IPS-20b (cell line): ENCODE measurements around the gene LHX8.

Experiments used
- H3K27ac ChIP-seq: one replicate; pipeline ENCODE4 v1.5.1; 2013; ENCODE audit warnings: low read length
- H3K27me3 ChIP-seq: 2 replicates; pipeline ENCODE4 v1.6.1; 2013; ENCODE audit warnings: mild to moderate bottlenecking, low read length, inconsistent platforms; ENCODE audit not compliant: insufficient read depth
- H3K36me3 ChIP-seq: 2 replicates; pipeline ENCODE4 v1.6.1; 2013; ENCODE audit warnings: low read depth, mild to moderate bottlenecking, inconsistent platforms, low read length, moderate library complexity; ENCODE audit not compliant: insufficient read depth
- H3K4me1 ChIP-seq: 2 replicates; pipeline ENCODE4 v1.6.1; 2013; ENCODE audit warnings: mild to moderate bottlenecking, control low read depth, inconsistent platforms, low read length, moderate library complexity; ENCODE audit not compliant: insufficient read depth
- H3K4me3 ChIP-seq: 2 replicates; pipeline ENCODE4 v1.5.1; 2013; ENCODE audit warnings: mild to moderate bottlenecking, low read length, inconsistent platforms
- H3K9ac ChIP-seq: 2 replicates; pipeline ENCODE4 v1.6.1; 2013; ENCODE audit warnings: low read depth, mild to moderate bottlenecking, inconsistent platforms, low read length, moderate library complexity
- H3K9me3 ChIP-seq: 2 replicates; pipeline ENCODE4 v1.6.1; 2013; ENCODE audit warnings: mild to moderate bottlenecking, low read depth, low read length, inconsistent platforms; ENCODE audit not compliant: insufficient read depth

The LHX8 gene

GRCh38 chr1:75125161-75125726 lies 8.9 kb upstream of the LHX8 start:
- Histone ChIP-seq H3K27me3 (peaks cover 50% of the 10 kb centered on the region), H3K4me3 (no peak overlapping the region), H3K4me1 (peaks cover 5% of the 10 kb centered on the region; the same call in 1 of the 2 replicates), H3K9me3 (no peaks in the 10 kb centered on the region), H3K36me3 (no peaks in the 10 kb centered on the region), H3K9ac (no peak overlapping the region), H3K27ac (no peak overlapping the region)

GRCh38 chr1:75126611-75127101 lies 7.5 kb upstream of the LHX8 start:
- Histone ChIP-seq H3K27me3 (peaks cover 64% of the 10 kb centered on the region), H3K36me3 (no peaks in the 10 kb centered on the region)

DNA sequence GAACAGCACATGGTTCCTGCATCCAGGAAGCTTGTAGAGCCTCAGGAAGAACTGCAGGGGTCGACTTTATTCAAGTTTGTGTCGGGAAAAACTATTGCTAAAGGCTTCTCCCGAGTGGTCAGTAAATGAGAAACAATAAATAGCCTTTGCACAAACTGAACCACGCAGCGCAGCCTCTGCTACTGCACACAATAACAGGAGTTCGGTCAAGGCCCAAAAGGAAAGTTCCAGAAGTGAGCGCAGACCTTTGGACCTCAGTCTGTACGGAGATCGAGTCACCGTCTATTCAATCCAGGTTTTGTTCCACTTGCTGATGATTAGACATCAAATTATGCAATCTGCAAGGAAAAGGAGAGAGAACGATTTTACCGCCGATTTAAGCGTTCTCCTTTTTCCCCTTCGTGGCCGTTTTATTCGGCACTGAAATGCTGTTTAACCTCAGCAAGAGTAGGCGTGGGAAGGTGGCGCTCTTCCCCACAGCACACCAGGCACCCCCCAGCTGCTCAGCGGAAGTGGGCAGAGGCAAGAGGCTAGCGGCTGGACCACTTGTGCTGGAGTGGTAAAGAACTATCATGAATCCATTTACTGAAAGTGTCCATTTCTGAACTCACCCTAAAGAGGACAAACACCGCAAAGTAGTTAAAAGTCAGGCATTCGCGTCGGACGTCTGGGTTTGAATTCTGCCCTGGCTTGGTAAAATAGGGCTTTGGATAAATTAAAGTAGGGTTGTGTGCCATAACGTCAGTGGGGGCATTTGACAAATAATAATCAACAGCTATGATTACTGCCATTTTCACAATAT lies 6.1 kb upstream of the LHX8 start:
- H3K27me3 ChIP-seq = peaks cover 79% of the 10 kb centered on the region
- no peaks in the 10 kb centered on the region for H3K36me3 ChIP-seq
- no peak overlapping the region for H3K4me3 ChIP-seq
- H3K4me1 ChIP-seq = peaks cover 26% of the 10 kb centered on the region
- no peaks in the 10 kb centered on the region for H3K9me3 ChIP-seq
- H3K27ac ChIP-seq = no peak overlapping the region
- H3K9ac ChIP-seq = no peak overlapping the region

More at GRCh38 chr1:75126611-75127101, 7.5 kb upstream of the LHX8 start:
- Histone ChIP-seq H3K9me3 (no peaks in the 10 kb centered on the region), H3K4me3 (no peak overlapping the region), H3K4me1 (peaks cover 17% of the 10 kb centered on the region), H3K9ac (no peak overlapping the region), H3K27ac (no peak overlapping the region)

DNA sequence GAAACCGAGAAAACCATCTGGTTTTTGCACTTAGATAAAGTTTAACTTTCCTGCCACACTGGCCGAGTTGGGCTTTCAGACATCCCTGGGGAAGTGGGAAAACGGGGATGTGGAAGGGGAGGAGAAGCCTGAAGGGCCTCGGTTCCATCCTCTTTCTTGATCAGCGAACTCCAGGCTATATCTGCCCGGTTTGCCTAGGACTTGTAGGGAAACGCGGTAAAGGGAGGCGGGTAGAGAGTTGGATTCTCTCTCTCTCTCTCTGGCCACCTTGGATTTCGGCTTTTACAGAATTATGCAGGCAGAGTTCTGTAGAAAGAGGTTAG lies 4.6 kb upstream of the LHX8 start:
- no peak overlapping the region for H3K9ac ChIP-seq

GRCh38 chr1:75129983-75130789 lies 4.0 kb upstream of the LHX8 start:
- Histone ChIP-seq H3K27me3 (peaks cover 94% of the 10 kb centered on the region), H3K9me3 (no peaks in the 10 kb centered on the region), H3K4me1 (peaks cover 34% of the 10 kb centered on the region), H3K4me3 (peak overlapping the region; percentile 63), H3K27ac (no peak overlapping the region), H3K9ac (no peak overlapping the region), H3K36me3 (no peaks in the 10 kb centered on the region)

More for the DNA sequence above, 4.6 kb upstream of the LHX8 start:
- no peak overlapping the region for H3K27ac ChIP-seq
- peaks cover 34% of the 10 kb centered on the region for H3K4me1 ChIP-seq
- H3K4me3 ChIP-seq = peak overlapping the region; percentile 63
- no peaks in the 10 kb centered on the region for H3K9me3 ChIP-seq
- no peaks in the 10 kb centered on the region for H3K36me3 ChIP-seq
- peaks cover 94% of the 10 kb centered on the region for H3K27me3 ChIP-seq

DNA sequence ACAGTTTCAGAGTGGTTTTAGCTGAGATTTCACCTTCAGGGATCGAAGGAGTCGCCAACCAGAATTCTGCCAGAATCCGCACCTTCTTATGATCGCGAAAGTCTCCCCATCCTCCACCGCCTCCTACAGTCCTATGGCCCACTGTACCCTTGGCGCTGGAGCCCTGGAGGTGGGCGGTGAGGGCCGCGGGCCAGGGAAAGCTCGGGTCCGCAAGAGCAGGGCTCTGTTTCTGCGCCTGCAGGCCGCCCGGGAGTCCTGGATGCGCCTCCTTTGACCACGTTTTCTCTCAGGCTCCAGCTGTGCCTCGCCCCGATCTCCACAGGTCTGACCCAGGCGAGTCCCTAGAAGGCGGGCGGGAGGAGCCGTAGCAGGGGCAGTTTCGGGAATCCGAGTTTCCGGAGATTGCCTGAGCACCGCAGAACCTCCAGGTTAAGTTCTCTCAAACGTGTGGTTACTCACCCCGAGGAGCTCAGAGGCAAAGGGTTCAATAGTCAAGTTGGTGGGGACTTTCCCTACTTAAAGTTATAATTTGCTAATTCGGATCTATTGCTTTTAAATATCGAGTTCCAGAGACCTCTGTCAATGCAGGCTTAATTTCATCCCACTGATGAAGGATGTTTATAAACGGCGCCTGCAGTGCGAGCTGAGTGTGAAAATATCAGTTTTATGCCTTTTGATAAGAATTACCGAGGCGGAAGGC lies 3.2 kb upstream of the LHX8 start:
- no peak overlapping the region for H3K9ac ChIP-seq
- H3K27ac ChIP-seq = no peak overlapping the region
- H3K4me1 ChIP-seq = peaks cover 38% of the 10 kb centered on the region
- no peaks in the 10 kb centered on the region for H3K36me3 ChIP-seq
- peak overlapping the region; percentile 63 for H3K4me3 ChIP-seq
- H3K9me3 ChIP-seq = no peaks in the 10 kb centered on the region
- peaks cover 99% of the 10 kb centered on the region for H3K27me3 ChIP-seq

GRCh38 chr1:75131565-75132241 lies 2.5 kb upstream of the LHX8 start:
- H3K4me1 ChIP-seq = peaks cover 38% of the 10 kb centered on the region
- no peak overlapping the region for H3K9ac ChIP-seq
- no peaks in the 10 kb centered on the region for H3K9me3 ChIP-seq
- H3K27me3 ChIP-seq = peaks cover 100% of the 10 kb centered on the region
- no peak overlapping the region for H3K27ac ChIP-seq
- peak overlapping the region; percentile 63 for H3K4me3 ChIP-seq
- H3K36me3 ChIP-seq = no peaks in the 10 kb centered on the region

DNA sequence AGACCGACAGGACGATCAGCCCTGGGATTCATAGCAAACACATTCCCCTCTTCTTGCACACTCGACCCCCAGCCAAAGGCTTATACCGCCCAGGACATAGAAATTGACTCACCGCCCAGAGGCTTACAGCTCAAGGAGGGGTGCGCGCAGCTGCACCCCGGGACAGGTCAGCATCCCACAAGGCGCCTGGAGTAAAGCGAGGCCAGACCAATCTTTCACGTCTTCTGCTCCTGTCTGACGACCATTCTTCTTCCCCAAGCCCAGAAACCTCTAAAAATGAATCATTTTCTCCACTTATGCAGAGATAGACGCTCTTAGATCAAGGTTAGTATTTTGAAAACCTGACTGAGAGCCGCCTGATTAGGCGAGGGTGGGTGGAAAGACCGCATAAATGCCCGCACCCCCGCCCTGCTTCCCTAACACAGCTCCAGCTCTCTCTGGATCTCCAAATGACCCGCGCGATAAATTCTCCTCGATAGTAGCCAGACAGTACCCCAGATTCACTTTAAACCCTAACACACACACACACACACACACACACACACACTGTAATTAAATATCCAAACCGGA lies 1.9 kb upstream of the LHX8 start:
- peaks cover 100% of the 10 kb centered on the region for H3K27me3 ChIP-seq
- no peak overlapping the region for H3K9ac ChIP-seq
- peaks cover 38% of the 10 kb centered on the region for H3K4me1 ChIP-seq
- no peak overlapping the region for H3K27ac ChIP-seq
- H3K4me3 ChIP-seq = 0 out of 2 replicates have a peak overlapping the region, but pooled peaks have one; percentile 24
- no peaks in the 10 kb centered on the region for H3K36me3 ChIP-seq
- H3K9me3 ChIP-seq = no peaks in the 10 kb centered on the region

- H3K27ac ChIP-seq = no peak overlapping the region
- no peaks in the 10 kb centered on the region for H3K36me3 ChIP-seq
- no peaks in the 10 kb centered on the region for H3K9me3 ChIP-seq
- H3K4me3 ChIP-seq = peak overlapping the region; percentile 66; the same call in 1 of the 2 replicates
- no peak overlapping the region for H3K9ac ChIP-seq
- H3K4me1 ChIP-seq = peaks cover 38% of the 10 kb centered on the region
- H3K27me3 ChIP-seq = peaks cover 100% of the 10 kb centered on the region
These were observed 1.2 kb upstream of the LHX8 start for GRCh38 chr1:75132812-75133619.
